Vagina (tissue), 2 donors: ENCODE data around the gene LMCD1.

Experiments used
- POLR2A ChIP-seq, 2 donors: fragments of 450-650 bp; IDR thresholded peaks; one replicate each; pipeline ENCODE4 v1.6.1; 2017; ENCODE audit warnings: antibody characterized with exemption in 2 of 2, mild to moderate bottlenecking in 2 of 2, moderate library complexity in 2 of 2
- TF ChIP-seq, protein P1 (sequence below), 3 experiments: fragments of 450-650 bp in 2 of 3; fragments of 200-600 bp in 1 of 3; sonication (generic) in 1 of 3; IDR thresholded peaks; one replicate each; pipeline ENCODE4 v1.5.1; 2017 to 2019; ENCODE audit warnings: antibody characterized with exemption in 3 of 3, mild to moderate bottlenecking in 2 of 3, moderate library complexity in 2 of 3

DNA sequence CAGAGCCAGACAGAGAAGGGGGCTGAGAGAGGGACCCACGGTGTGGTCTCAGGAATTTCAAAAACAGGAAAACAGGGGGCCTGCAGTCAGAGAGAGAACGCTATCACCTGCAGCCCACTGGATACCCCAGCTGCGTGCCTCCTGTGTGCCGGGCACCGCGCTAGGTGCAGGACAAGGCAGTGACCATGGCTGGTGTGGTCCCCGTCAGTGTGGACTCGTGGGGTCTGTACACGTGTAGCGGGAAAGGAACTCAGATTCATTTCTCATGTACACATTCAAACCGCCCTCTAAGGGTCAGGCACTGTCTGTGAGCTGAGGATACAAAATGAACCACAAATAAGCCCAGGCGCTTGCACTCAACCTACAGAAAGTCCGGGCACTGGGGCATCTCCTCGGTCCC, 122.1 kb downstream of the LMCD1 start:
- no peak for TF ChIP-seq POLR2A (IDR thresholded peaks at IDR 0.05)
- TF ChIP-seq, protein P1, sequence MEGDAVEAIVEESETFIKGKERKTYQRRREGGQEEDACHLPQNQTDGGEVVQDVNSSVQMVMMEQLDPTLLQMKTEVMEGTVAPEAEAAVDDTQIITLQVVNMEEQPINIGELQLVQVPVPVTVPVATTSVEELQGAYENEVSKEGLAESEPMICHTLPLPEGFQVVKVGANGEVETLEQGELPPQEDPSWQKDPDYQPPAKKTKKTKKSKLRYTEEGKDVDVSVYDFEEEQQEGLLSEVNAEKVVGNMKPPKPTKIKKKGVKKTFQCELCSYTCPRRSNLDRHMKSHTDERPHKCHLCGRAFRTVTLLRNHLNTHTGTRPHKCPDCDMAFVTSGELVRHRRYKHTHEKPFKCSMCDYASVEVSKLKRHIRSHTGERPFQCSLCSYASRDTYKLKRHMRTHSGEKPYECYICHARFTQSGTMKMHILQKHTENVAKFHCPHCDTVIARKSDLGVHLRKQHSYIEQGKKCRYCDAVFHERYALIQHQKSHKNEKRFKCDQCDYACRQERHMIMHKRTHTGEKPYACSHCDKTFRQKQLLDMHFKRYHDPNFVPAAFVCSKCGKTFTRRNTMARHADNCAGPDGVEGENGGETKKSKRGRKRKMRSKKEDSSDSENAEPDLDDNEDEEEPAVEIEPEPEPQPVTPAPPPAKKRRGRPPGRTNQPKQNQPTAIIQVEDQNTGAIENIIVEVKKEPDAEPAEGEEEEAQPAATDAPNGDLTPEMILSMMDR (IDR thresholded peaks at IDR 0.05) = no peak
